Tibial artery (tissue), 4 donors: Measurements from ENCODE around the gene CBLN4.

ENCODE experiments used
- DNase-seq, 2 donors: peaks; one replicate each; pipeline ENCODE4 v3.0.0-alpha.2; 2019
- H3K27ac ChIP-seq, 2 donors: fragments of 200-600 bp; sonication (generic) in 1 of 2; 1 replicate in 1 of 2; 2 replicates in 1 of 2; pipeline ENCODE4 v1.5.1; 2018 to 2019; ENCODE audit warnings: mild to moderate bottlenecking in 1 of 2
- H3K27me3 ChIP-seq, 2 donors: fragments of 200-600 bp; sonication (generic) in 1 of 2; one replicate each; pipeline versions ENCODE4 v1.5.1 to v1.6.0; 2016 to 2019
- H3K36me3 ChIP-seq, 3 donors: fragments of 200-600 bp; sonication (generic) in 2 of 3; one replicate each; pipeline ENCODE4 v1.5.1; 2016 to 2019; ENCODE audit warnings: mild to moderate bottlenecking in 2 of 3
- H3K4me1 ChIP-seq, 4 donors: fragments of 200-600 bp; sonication (generic) in 2 of 4; 1 replicate in 3 of 4; 2 replicates in 1 of 4; pipeline ENCODE4 v1.5.1; 2016 to 2019
- H3K4me3 ChIP-seq, 2 donors: fragments of 200-600 bp; sonication (generic) in 1 of 2; 1 replicate in 1 of 2; 2 replicates in 1 of 2; pipeline ENCODE4 v1.5.1; 2018 to 2019; ENCODE audit warnings: mild to moderate bottlenecking in 2 of 2
- H3K9me3 ChIP-seq, 3 donors: fragments of 200-600 bp; sonication (generic) in 1 of 3; one replicate each; pipeline ENCODE4 v1.5.1; 2016 to 2019
- intact Hi-C: fragments of 100-400 bp; cut with DNase I; formaldehyde crosslinking; loops from one replicate; pipeline ENCODE4 v1.15.0; 2023; ENCODE audit warnings: low total_unique reads
- TF ChIP-seq, protein P1 (sequence below), 2 experiments: fragments of 200-600 bp in 1 of 2; fragments of 450-650 bp in 1 of 2; IDR thresholded peaks; one replicate each; pipeline ENCODE4 v1.5.1; 2017 to 2019; ENCODE audit warnings: antibody characterized with exemption in 2 of 2, mild to moderate bottlenecking in 1 of 2, moderate library complexity in 1 of 2

CBLN4 gene

DNA sequence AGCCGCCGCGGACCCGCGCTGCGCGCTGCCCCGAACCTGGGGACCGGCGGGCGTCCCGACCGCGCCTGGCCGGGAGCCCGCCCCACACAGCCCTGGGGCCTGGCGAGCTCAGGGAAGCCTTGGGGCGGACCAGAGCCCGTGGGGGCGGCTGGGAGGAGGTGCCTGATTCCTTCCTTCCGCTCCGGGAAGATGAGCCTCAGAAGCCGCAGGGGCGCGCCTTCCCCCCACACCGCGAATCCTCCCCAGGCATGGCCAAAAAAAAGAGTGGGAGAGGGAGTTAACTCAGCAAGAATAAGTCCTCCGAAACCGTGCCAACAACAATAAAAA, at the start of gene CBLN4:
CBLN4 (minus strand) TSS at position 131 of the 327 bp plus-strand sequence. CDS start 1,348 bp downstream, outside the sequence.
- no peak for DNase-seq
- H3K36me3 ChIP-seq, result no peaks in the 10 kb centered on the region
- H3K27ac ChIP-seq, result no peak within 1 kb of the TSS
- no peaks in the 10 kb centered on the region for H3K9me3 ChIP-seq
- no peak within 1 kb of the TSS for H3K4me3 ChIP-seq
- H3K4me1 ChIP-seq, result peaks cover 0 to 19% (median 11%) of the 10 kb centered on the region in 4 donors
- TF ChIP-seq, protein P1, sequence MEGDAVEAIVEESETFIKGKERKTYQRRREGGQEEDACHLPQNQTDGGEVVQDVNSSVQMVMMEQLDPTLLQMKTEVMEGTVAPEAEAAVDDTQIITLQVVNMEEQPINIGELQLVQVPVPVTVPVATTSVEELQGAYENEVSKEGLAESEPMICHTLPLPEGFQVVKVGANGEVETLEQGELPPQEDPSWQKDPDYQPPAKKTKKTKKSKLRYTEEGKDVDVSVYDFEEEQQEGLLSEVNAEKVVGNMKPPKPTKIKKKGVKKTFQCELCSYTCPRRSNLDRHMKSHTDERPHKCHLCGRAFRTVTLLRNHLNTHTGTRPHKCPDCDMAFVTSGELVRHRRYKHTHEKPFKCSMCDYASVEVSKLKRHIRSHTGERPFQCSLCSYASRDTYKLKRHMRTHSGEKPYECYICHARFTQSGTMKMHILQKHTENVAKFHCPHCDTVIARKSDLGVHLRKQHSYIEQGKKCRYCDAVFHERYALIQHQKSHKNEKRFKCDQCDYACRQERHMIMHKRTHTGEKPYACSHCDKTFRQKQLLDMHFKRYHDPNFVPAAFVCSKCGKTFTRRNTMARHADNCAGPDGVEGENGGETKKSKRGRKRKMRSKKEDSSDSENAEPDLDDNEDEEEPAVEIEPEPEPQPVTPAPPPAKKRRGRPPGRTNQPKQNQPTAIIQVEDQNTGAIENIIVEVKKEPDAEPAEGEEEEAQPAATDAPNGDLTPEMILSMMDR (IDR thresholded peaks at IDR 0.05), result no peak
- peaks cover 0 to 60% of the 10 kb centered on the region in 2 donors for H3K27me3 ChIP-seq
- intact Hi-C loops, result no loop called here

DNA sequence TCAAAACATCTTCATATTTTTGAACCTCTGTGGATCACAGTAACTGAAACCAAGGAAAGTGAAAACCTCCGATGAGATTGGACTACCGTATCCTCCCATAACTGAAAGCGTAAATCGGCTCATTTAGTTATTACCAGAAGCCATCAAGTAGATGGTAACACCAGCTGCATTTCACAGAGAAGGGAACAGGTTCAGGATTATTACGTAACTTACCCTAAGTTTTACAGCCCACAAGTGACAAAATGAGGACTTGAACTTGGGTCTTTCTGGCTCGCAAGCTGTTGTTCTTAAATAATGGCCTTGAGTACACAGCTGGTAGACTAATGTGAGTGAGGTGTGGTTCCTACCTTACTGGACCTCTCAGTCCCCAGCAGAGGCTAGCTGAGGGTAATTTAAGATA, 37.9 kb upstream of the CBLN4 start:
- H3K36me3 ChIP-seq, result no peaks in the 10 kb centered on the region
- no peaks in the 10 kb centered on the region for H3K4me1 ChIP-seq
- H3K9me3 ChIP-seq, result no peaks in the 10 kb centered on the region
- H3K27me3 ChIP-seq, result no peaks in the 10 kb centered on the region
- no peak overlapping the region for H3K4me3 ChIP-seq
- H3K27ac ChIP-seq, result no peak overlapping the region
- no peak for DNase-seq
- intact Hi-C loops, result no loop called here
- TF ChIP-seq, protein P1 (IDR thresholded peaks at IDR 0.05), result no peak

DNA sequence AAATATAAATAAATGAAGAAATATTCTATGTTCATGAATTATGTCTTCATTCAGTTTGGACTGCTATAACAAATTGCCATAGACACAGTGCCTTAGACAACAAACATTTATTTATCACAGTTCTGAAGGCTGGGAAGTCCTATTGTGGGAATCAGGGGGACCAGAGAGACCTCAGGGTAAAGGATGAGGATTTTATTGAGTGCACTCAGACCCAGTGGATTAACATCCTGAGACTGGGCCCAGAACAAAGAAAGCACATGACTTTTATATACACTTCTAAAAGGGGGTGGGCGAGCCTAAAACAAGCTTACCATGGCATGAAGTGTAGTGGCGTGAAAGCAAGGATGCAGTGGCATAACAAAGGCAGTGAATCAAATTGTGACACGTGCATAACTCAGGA, 26.9 kb upstream of the CBLN4 start:
- DNase-seq, result no peak
- intact Hi-C loops, result no loop called here
- H3K4me3 ChIP-seq, result no peak overlapping the region
- TF ChIP-seq, protein P1 (IDR thresholded peaks at IDR 0.05), result no peak
- no peak overlapping the region for H3K27ac ChIP-seq
- H3K4me1 ChIP-seq, result no peaks in the 10 kb centered on the region
- no peaks in the 10 kb centered on the region for H3K27me3 ChIP-seq
- peaks cover 0 to 45% (median 28%) of the 10 kb centered on the region in 3 donors for H3K9me3 ChIP-seq
- H3K36me3 ChIP-seq, result no peaks in the 10 kb centered on the region

DNA sequence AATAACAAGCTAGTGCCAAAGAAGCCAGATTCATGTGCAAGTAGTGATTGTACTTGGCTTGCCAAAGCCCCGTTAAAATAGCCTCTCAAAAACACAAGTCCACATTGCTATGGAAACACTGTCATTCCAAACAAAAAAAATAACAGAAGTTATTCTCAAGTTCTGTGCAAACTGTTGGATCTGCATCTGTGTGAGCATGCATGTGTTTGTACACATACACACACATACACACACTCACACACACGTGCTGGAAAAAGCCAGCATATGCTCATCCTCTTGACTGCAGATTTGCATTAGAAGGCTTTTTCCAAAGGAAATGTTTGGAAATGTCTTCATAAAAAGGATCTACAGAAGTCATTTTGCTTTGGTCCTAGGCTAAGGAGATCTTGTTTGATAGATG, 13.4 kb upstream of the CBLN4 start:
- no peak for DNase-seq
- no peaks in the 10 kb centered on the region for H3K36me3 ChIP-seq
- no peak overlapping the region for H3K27ac ChIP-seq
- TF ChIP-seq, protein P1 (IDR thresholded peaks at IDR 0.05), result no peak
- no peaks in the 10 kb centered on the region for H3K9me3 ChIP-seq
- no peaks in the 10 kb centered on the region for H3K4me1 ChIP-seq
- no peaks in the 10 kb centered on the region for H3K27me3 ChIP-seq
- no peak overlapping the region for H3K4me3 ChIP-seq
- intact Hi-C loops, result no loop called here

DNA sequence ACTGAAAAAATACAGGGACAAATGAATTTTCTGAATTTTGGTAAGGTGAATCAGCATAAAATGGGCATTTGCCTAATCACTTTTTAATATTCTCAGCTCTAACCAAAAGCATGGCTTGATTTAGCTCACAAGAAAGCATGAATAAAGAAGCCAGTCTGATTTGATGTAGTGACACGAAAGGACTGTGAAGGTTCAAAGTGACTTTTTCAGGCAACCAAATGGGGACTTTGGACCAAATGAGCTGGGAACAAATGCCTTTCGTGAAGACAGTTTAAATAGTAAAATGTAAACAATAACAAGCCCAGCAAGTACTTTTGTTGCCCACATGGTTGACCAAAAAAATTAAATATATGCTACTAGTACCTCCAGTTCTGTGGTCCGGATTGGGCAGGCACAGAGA, 12.9 kb upstream of the CBLN4 start:
- Histone ChIP-seq H3K4me1 (no peaks in the 10 kb centered on the region), H3K36me3 (no peaks in the 10 kb centered on the region), H3K27ac (no peak overlapping the region), H3K4me3 (no peak overlapping the region), H3K27me3 (no peaks in the 10 kb centered on the region), H3K9me3 (no peaks in the 10 kb centered on the region)
- TF ChIP-seq, protein P1 (IDR thresholded peaks at IDR 0.05), result no peak
- no peak for DNase-seq
- intact Hi-C loops, result no loop called here

DNA sequence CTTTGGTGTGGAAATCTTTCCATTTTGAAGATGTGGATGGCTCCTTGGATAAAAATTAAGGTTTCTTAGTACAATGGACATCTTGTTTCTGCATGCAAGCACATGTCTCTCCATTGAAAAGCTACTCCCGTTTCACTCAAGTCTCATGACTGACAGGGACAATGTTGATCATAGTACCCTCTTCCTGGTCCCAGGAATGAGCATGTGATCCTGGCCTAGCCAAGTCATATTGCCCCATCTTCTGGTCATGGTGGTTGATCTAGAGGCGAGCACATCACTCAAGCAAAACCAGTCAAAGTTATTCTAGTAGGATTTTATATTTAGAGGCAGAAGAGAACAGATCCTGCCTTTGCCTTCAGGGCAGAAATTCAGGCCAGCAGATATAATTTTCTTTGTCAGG, 12.2 kb upstream of the CBLN4 start:
- no peak for DNase-seq

More for the DNA sequence above, 12.2 kb upstream of the CBLN4 start:
- no peaks in the 10 kb centered on the region for H3K36me3 ChIP-seq
- TF ChIP-seq, protein P1 (IDR thresholded peaks at IDR 0.05), result no peak
- intact Hi-C loops, result no loop called here
- no peaks in the 10 kb centered on the region for H3K4me1 ChIP-seq
- H3K9me3 ChIP-seq, result no peaks in the 10 kb centered on the region
- H3K27me3 ChIP-seq, result no peaks in the 10 kb centered on the region
- no peak overlapping the region for H3K4me3 ChIP-seq
- no peak overlapping the region for H3K27ac ChIP-seq
